ENCODE measurements around the gene SIRT7.

Gene SIRT7

DNA sequence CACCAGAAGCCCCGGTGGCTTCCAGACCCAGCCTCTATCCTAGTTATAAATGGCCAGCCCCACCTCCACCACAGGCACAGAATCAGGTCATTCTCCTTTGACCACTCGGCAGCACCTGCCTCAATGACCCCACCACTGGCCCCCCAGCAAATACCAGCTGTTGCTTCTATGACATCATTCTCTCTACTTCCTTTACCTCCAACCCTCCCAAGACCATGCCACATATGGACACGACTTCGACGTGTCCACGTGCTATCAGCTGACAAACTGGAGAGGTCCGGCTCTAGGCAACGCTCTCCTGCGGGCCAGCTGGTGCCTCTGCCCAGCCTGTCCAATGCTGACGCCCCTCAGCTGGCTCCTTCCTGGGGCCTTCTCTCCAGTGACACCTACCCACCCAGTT, 32.5 kb downstream of the SIRT7 start:
- DNase-seq, result no peak

DNA sequence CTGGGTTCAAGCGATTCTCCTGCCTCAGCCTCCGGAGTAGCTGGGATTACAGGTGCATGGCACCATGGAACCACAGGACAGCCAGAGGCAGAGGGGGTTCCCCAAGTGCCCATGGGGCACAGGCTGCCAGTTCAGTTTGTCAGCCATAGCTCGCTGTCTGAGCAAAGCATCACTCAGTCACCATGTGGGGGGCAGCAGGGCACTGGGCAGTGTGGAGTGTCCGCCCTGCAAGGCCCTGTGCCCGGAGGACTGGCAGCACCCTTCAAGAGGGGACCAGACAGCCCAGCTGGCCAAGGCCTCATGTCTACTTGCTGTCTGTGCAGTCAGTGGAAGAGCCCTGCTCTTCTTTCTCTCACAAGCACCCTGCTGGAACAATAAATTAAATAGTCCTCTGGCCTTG, 33.0 kb downstream of the SIRT7 start:
- DNase-seq, result no peak

DNA sequence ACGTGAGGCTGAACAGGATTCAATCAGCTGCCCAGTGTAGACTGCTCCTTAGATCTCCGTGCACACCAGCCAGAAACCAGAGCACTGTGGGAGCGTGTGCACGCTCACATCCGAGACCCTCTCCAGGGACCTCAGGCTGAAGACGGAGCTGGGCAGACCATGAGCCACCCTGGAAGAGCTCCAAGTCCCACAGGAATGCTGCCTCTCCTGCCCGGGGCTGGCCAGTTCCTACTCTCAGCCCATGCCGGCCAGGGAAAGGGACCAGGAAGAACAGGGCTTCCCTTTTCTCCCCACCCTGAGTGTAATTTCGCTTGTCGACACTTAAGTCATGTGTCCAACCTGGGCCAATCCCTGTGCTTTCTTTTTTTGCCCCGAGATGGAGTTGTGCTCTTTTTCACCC, 33.5 kb downstream of the SIRT7 start:
- no peak for DNase-seq

DNA sequence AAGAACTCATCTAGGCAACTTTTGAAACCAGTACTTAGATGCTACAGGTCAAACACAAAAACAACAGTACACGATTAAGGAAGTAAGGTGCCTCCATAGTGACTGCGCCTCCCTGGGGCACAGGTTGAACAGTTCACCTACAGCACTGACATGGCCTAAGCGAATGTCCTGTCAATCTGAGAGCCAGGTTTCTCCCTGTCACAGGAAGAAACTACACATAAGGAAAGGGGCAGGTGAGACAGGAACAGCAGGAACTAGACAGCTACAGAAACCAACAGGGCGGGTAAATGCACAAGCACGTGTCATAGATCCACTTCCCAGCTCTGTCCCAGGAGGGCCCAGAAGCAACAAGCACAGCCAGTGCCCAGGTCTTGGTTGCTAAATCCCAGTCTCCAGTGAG, 38.9 kb downstream of the SIRT7 start:
- no peak for DNase-seq

DNA sequence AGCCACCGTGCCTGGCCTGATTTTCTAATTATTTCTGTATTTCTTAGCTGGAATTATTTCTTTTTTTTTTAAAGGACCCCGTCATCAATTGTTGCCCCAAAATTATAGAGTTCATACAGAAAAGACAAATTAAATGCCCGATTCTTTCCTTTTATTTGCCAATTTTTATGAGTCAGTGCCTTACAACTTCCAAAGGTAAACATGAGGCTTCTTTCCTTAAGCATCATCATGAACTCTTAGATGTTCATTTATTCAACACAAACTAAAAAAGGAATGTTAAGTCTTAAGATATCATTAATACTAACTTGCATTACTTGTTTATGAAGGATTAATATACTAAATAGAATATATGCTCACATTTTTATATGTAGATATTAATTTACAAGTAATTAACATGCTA, 39.7 kb downstream of the SIRT7 start:
- no peak for DNase-seq

DNA sequence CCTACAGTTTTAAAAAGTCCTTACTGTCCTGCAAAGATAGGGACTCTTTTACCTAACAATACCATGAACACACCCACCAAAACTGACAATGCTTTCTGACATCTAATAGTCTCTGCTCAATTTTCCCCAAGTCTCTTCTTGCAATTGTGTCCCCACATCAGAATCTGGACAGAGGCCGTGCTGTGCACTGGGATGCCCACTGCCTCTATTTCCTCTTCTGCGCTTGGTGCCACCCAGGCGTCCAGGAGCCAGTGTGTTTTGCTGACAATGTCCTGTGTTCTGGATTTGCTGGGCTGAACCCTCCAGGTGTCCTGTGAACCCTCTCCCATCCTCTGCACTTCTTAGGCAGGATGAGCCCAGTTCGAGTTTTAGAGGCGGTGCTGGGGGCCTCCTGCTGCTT, 40.4 kb downstream of the SIRT7 start:
- DNase-seq, result no peak

DNA sequence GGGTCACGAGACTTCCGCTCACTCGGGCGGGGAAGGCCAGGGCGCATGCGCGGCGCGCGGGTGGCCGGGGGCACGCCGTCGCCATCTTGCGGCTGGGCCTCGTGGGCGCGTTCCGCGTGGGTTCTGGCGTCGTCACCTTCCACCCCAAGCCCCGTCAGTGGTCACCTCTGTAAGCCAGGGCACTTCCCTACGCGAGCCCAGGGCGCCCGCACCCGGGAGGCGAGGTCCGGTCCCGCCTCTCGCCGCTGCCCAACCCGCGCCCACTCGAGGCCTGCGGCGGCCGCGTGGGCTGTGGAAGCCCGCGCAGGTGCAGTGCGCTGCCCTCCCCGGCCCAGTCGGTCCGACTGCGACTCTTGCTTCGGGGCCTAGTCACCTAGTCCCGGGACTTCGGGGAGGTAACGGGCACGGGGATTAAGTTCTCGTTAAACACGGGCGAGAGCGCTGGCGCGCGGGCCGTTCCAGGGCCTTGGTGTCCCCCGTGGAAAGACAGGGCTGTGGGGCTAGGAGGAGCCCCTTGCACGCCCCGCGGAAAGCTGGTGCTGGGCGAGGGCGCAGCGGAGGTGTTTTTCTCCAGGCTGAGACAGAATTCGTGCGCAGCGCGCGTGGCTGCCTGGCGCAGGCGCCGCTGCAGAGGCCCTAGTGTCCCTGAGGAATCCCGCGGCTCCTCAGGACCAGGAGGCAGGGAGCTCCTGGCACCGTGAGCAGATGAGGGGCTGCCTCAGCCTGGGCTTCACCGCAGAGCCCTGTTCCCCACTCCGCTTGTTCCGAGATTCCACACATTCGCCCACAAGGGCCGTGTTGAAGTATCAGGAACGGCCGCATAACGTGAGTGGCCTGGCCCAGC, 46.4 kb downstream of the SIRT7 start:
- peak; percentile 94 for DNase-seq

DNA sequence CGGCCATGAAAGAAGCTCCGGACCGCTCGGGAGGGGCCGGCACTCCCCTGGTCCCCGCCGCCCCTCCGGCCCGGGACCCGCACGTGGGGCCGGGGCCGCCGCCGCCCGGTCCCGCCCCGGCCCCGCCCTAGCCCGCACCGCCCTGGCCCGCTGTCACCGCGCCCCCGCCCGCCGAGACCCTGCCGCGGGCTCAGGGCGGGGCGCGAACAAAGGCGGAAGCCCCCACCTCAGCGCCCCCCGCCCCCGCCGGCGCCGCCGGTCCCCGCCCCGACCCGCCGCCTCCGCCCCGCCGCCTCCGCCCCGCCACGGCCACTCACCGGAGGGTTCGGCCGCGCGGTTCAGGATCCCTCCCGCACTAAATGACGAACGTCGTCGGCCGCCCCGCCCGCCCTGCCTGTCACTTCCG, 47.0 kb downstream of the SIRT7 start, which contains the start of gene ARHGDIA:
Gene ARHGDIA (minus strand): TSS at position 357 of the 406 bp plus-strand sequence. CDS start 1,407 bp downstream, outside the sequence.
- no peak for DNase-seq

DNA sequence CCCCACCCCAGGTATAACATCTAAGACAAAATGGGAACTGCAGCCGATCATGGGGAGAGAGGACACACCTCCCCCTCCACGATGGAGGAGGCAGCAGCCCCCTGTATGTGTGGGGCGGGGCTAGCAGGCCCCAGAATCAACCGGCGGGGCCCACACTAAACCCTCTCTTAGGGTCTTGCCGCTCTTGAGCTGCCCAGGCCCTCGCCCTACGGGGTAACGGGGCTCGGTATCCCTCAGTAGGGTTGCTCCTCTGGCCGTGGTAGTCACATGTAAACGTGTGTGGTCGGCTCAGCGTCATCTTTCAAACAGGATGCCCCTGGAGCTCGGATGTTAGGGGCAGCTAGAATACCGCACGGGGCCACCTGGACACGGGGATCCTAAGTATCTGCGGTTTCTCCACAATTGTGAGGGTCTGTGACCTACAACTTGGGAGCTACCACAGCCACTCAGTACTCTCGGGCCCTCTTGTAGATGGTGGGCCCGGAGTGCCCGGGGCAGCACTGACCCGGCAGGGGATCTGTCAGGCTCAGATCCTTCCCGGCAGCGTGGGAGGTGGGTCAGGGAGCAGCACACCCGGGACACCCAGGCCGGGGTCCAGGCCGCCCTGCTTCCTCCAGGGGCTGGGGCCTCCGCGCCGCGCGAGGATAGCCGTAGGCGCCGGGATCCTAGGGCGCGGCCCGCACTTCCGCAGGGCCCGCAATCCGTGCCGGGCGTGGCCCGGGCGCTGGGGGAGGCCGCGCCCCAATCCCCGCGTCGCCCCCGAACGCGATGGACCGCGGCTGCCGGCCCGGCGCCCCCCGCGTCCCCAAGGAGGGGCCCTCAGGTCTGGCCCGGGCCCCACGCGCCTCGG, 47.6 kb downstream of the SIRT7 start:
- DNase-seq, result no peak

DNA sequence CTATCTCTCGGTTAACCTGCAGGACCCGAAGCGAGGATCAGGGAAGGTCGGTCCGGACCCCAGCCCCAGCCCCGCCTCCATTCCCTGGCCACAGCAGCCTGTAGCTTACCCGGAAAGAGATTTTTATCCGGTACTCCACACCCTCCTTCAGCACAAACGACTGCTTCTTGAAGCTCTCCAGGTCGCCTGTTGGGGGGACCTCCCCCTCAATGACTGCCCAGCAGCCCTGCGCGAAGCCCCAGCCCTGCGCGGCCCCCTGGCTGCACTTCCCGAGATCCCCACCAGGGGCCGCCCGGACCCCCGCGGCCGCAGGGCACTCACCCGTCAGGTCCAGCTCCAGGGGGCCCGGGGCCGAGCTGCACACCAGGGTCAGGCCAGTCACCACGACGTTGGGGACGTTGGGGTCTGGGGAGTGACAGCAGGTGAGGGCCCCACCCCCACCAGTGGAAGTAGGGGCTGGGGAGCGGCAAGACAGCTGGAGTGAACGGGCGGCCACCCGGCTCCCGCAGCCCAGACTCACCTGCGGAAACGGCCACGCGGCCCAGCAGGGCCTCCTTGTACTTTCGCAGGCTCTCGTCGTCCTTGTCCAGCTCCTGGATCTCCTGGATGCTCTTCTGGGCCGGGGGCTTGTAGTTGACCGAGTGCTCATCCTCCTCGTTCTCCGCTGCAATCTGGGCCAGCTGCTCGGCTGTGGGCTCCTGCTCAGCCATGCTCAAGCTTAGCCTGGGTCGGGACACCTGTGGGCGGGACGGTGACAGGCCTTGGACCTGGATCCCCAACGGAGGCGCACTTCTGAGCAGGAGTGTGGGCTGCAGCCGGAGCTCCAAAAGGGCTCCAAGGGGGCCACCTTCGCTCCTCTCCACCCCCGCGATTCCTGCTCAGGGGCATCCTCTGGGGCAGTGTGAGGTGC, 48.5 kb downstream of the SIRT7 start:
- no peak for DNase-seq

DNA sequence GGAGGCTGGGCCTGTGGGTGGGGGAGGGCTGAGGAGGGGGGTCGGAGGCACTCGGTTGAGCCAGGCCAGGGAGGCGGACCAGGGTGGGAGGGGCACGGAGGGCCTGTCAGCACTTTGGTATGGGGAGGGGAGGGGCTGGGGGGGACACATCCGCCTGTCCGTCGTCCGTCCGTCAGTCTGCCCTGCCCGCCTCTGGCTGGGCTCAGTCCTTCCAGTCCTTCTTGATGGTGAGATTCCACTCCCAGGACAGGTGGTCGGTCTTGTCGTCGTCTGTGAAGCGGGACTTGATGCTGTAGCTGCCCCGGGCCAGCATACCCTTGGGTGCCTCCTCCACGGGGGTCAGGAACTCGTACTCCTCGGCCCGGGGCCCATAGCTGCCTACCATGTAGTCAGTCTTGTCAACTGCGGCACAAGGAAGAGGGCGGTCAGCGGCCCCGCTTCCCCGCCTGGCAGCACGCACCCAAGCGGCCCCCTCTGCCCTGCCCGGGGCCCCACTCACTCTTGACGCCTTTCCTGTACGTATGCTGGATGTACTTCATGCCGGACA, 49.2 kb downstream of the SIRT7 start:
- DNase-seq, result no peak

DNA sequence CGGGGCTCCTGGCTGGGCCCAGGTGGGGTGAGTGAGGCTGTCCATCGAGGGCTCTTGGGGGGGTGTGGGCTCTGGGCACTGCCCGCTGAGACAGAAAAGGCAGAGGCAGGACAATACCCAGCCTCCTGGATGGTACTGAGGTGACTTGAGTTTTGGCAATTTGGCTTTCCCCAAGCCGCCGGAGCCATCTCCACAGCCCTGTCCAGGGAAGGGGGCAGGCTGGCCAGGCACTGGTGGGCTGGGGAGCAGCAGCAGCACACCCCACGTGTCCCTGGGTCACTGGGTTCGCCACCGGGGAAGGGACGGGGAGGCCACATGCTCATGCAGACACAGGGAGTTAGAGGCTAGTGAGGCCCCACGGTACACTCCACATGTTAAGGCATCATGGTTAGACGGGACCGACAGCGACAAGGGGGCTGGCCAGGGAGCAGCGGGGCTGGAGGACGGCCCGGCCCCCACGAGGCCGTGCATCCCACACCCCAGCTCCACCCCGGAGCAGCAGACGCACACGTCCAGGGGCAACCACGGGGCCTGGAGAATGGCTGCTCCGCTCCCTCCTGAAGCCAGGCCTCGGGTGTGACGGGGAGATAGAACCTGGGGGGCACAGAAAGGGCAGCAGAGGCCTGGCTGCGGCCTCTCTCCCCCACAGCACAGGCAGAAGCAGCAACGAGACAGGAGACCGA, 49.8 kb downstream of the SIRT7 start:
- no peak for DNase-seq

DNA sequence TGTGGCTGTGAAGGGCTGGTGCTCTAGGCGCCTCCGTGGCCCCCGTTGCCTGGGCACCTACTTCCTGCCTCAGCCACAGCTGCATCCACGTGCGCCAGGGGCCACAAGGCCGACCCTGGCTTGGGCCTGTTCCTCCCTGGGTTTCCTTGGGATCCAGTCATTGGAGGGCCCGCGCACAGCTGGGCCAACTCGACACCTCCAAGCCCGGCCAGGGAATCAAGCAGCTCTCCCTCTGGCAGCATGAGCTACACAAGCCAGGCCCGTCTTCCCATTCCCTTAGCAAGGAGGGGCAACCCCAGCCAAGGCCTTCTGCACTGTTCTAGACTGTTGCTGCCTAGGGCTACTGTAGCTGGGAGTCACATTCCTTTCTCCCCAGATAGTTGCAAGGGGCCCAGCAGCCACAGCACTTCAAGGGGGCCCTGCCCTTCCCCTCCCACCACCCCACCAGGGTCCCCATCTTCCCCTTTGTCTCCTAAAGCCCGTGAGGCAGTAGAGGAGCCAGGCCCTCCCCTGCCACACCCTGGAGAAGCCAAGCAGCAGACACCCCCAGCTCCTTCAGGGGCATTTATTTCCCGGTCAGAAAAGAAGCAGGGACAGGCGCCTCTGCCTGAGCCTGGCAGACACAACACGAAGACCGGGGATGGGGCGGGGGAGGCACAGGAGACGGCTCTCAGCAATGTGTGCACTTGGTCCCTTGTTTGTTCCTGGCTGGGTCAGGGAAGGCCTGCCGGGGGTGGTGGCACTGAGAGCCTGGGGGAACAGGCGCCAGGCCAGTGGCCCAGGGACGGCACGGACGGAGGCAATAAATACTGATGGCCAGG, 50.6 kb downstream of the SIRT7 start:
- no peak for DNase-seq

DNA sequence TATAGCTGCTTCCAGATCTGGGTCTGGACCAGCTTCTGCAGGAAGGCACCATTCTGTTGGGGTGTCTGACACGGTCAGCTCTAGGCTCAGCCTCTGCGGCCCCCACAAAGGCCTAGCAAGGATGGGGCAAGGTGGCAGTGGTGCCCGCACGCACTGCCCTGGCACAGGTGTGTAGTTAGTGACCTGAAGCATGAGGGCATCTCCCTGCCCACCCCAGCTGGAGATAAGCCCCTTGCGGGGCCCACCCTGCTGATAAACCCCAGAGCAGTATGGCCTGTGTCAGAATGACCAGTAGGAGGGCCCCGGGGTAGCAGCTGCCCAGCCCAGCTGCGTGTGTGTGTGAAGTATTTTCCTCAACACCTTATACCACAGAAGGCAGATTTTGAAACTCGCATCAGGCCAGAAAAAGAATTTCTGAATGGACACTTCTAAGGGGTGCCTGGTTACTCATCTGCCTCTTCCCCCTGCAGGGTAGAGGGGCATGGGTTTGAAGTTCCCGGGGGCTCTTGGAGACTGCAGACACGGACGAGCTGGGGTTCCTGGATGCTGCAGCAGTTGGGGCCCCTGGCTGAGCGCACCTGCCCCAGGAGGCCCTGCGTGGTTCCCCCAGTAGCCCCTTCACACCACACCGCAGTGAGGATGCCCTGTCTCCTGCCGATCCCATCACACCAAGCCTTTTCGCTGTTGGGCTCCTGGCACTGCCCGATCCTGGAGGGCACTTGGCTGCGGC, 51.4 kb downstream of the SIRT7 start:
- DNase-seq, result no peak

DNA sequence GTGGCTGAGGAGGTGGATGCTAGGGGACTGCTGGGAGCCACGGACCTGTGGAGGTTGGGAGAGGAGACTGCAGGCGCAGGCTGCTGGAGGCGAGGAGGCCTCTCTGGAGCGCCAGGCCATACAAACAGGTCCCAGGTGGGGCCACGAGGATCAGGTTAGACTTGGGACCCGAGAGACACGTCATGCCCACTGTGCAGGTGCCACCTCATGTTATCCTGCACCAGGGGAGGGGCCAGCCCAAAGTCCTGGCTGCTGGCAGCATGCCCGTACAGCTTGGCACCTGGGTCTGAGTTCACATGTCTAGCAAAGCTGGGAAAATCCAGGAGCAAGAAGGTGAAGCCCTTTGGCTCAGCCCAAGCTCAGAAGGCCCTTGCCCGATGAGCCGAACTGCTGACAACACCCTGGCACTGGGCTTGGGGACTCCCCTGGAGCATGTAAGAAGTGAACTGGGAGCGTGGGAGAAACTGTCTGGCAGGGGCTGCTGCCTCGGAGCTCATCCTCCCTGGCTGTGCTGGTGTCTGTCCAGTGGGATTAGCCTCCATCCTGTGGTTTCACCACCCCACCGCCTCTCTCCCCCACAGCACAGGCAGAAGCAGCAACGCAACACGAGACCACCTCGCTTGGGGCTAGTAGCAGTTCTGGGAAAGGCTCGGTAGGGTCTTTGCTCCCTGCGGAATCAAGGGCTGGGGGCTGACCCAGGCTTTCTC, 52.1 kb downstream of the SIRT7 start:
- no peak for DNase-seq

DNA sequence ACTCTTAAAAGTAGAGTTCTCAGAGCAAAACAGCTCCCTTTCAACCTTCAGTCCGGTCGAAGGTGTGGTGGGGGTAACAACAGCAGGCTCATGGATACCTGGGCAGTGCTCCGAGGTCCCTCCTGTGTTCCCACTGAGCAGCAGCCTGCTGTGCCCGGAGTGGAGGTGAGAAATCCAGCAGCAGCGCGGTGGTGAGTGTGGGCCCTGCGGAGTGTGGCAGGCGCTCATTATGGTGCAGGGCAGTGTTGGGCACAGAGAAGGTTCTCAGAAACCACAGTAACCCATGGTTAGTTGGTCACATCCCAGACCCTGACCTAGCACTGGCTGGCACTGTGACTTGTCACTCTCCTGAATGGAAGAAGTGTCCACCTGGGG, 52.6 kb downstream of the SIRT7 start:
- no peak for DNase-seq

DNA sequence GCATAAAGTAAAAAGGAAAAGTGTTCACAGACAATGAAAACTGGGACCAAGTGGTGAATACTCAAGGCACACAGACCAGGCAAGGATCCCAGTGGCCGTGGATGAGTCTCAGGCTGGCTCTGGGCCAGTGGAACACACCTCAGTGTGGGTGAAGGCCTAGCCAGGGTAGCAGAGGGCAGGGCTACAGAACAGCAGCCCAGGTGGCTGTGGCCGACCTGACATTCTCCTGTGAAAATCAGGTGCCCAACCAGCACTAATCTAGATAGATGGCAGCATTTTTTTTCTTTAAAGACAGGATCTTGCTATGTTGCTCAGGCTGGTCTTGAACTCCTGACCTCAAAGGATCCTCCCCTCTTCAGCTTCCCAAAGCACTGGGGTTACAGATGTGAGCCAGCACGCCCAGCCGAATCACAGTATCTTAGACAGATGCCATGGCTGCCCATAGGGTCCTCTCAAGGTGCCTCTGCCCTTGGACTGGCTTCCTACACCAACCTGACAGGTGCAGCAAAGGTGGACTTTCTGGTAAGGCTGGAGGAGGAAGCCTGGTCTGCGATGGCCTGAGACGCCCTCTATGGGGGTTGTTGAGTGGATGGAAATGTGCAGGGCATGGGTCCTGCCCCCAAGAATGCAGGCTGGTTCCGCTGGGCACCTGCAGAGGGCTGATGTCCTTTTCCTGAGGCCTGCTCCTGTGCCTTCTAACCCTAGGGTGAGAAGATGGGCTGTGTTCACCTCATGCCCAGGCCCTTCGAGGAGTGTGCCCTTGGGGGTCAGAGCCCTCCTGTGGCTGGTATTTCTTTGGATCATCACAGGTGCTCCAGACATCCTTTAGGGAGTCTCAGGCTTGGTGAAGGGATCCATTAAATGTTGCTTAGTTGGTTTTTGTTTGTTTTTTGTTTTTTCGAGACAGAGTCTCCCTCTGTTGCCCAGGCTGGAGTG, 53.9 kb downstream of the SIRT7 start:
- no peak for DNase-seq

DNA sequence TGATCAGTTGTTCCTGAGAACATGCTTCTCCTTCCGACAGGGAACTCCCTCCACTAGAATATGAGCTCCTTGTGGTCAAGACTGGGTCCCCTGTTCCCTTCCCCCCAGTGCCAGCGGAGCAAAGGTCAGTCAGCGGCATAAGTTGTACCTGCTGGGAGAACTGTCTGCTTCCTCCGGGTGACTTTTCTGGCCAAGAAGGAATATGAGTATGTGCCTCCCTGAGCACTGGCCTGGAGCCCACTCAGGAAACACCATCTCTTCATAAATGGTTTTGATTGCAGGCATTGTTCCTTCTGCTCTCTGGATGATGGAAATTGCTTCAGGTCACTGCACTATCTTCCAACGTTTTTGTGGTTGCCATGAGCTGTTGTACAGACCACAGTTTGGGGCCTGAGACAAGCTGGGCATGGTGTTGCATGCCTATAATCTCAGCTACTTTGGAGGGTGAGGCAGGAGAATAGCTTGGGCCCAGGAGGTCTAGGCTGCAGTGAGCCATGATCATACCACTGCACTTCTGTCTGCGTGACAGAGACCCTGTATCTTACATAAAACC, 54.8 kb downstream of the SIRT7 start:
- DNase-seq, result no peak
